GM21786 (cell line): Measurements from ENCODE around the gene NTSR2.

Source experiments
- ATAC-seq: cut with Tn5 transposase; IDR thresholded peaks from one replicate; pipeline ENCODE4 v1.9.1; 2021; ENCODE audit not compliant: unreplicated experiment

NTSR2 gene

DNA sequence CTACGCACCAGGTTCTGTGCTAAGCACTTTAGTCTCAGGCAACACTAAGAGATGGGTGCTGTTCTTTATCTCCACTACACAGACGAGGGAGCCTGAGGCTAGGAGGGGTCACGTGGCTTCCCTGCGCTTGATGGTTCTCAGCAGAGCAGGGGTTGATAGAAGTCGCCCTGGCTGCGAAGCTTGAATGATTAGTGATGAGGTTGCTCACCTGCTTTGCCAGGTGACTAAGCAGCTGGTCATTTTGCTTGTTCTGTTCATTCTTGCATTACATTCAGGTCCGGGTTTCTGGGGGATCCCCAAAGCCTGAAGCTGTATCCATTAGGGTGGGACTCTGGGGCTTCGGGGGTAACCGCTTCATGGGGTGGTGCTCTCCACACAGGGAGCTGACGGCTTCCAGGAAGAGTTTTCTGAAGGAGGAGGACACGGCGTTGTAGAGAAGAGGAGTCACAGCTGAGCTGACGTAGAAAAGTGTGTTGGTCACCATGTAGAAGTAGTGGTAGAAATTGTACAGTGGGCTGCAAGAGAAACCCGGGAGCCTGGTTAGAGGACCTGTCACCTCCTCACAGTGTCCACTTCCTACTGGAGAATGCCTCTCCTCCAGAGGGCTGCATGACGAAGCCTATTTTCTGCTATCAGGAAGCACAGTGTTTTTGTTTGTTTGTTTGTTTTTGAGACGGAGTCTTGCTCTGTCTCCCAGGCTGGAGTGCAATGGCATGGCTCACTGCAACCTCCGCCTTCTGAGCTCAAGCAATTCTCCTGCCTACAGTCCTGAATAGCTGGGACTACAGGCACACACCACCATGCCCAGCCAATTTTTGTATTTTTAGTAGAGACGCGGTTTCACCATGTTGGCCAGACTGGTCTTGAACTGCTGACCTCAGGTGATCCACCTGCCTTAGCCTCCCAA, 11.5 kb downstream of the NTSR2 start:
- ATAC-seq, result no peak

DNA sequence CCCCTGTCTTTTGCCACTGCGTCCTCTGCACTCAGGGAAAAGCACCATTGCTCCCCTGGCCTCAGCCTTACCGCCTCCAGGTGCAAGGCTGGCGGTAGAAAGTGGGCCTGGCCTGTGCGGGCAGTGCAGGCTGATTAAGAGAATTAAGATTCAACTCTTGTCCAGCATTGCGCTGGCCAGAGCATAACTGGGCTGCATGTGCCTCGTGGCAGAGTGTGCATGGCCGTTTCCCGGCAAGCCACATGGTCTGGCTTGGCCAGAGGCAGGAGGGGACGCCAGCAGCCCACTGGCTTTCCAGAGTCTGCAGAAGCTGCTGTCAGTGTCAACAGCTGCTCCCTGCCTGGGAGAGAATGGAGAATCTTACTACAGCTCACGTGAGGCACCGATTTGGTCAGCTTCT, 12.3 kb downstream of the NTSR2 start:
- no peak for ATAC-seq

DNA sequence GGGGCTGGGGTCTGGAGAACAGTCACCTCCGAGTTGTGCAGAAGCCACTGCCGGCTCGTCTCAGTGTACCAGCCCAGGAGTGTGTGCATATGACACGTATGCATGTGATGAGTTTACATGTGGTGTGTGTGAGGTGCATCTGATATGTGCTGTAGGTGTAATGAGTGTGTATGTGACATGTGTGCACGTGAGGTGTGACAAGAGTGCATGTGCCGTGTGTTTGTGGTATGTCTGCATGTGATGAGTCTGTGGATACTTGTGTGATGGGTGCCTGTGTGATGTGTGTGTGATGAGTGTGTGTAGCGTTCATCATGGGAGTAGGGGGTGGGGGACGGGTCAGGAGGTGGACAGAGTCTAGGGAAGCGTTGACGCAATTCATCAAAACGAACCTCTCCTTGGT, 12.8 kb downstream of the NTSR2 start:
- ATAC-seq, result no peak

DNA sequence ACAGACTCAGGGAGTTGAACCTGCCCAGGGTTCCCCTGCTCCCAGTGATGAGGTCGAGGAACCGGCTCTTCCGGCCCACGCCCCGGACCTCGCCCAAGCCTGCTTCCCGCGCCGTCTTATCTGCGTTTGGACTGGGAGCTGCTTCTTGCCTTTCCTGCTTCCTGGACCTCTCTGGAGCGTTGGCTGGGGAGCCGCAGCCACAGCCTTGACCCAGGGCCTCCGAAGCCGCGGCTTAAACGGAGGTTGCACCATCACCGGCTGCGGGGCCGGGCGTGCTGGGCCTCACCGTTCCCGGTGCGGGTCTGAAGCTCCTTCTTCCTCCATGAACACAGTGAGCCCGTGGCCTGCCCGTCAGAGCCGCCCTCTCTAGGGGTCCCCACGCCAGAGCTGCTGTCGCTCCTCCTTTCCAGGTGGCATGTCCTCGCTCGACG, 13.3 kb downstream of the NTSR2 start:
- ATAC-seq, result no peak

DNA sequence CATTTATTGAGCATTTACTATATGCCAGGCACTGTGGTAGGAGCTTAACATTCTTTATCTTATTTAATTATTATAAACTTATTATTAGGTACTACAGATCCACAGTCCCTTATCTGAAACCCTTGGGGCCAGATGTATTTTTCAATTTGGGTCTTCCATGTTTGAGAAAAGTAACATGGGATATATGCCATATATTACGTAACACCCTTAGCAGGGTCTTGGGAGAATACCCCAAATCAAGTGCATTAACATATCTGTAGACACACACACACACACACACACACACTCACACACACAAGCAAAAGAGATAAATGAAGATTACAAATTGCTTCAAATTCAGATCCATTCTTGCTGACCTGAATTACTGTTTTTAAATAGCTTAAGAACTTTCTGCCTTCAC, 13.7 kb downstream of the NTSR2 start:
- no peak for ATAC-seq

DNA sequence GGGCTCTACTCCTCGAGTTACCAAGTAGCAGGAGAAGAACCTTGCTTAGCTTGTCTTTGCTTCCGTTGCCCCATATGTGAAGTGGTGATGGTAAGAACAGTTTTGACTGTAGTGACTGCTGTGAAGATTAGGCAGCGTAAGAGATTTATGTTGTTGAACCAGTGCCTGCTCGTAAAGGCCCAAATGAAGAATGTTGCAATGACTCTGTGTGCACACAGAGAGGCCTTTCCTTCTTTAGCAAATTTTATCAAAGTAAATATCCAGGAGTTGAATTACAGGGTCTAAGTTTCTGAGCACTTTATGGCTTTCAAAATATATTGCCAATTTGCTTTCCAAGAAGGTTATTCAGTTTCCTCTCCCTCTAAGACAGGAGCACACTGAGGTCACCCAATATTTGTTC, 14.5 kb downstream of the NTSR2 start:
- no peak for ATAC-seq

DNA sequence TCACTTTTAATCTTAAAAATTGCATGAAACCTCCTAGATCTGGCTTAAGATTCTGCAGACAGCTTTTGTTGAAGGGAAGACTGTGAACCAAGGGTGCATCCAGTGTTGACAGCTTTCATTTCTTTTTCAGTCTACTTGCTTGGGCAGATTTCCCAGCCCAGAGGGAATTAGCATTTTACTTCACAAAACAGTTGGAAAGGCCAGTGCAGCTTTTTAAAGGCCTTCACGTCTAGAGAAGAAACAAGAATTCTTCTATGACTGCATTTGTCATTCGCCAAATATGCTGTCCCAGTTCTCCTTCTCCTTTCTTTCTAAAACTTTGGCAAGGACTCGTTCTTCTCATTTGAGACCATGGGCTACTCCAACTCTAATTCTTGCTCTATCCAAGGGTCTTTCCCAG, 17.4 kb downstream of the NTSR2 start:
- ATAC-seq, result no peak

DNA sequence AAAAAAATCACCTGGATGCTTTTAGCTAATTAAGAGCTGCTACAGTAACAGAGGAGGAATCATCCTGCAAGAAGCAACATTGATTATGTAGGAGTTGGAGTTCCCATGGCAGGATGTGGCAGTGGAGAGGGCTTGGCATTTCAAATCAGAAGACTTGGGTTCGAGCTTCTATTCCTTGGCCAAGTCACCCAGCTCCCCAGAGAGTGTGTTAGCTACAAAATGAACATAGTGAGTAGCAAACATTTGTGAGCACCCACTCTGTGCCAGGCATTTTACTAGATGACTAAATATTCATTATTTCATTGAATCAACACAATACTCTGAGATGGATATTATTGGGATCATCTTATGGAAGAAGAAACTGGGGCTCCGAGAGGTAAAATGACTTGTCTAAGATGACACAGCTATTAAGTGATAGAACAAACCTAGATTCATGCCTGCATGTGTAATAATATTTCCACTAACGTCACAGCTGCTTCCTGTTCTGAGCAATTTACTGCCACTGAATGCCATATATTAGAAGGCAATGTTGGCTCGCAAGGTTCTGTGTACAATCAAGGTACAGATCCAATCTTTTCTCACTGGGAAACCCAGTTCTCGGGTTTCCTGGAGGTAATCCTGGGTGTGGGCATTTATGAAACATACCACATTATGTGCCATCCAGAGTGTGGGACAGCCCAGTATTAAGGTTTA, 18.0 kb downstream of the NTSR2 start:
- no peak for ATAC-seq

DNA sequence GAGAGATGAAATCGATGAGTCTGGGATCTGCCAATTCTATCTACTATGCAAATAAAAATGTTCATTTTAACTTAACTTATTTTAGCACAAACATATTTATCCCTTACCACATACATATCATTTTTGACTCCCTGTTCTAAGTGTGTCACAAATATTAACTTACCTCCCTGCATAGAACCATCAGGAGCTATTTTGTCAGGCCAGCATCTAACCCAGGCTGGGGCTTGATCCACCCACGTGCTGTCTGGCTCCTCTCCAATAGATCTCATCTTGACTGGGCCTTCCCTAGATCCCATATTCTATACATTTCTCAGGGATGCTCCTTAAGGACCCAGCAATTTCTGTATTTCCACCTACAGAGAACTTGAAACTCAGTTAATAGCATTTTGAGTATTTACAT, 20.9 kb downstream of the NTSR2 start:
- no peak for ATAC-seq

DNA sequence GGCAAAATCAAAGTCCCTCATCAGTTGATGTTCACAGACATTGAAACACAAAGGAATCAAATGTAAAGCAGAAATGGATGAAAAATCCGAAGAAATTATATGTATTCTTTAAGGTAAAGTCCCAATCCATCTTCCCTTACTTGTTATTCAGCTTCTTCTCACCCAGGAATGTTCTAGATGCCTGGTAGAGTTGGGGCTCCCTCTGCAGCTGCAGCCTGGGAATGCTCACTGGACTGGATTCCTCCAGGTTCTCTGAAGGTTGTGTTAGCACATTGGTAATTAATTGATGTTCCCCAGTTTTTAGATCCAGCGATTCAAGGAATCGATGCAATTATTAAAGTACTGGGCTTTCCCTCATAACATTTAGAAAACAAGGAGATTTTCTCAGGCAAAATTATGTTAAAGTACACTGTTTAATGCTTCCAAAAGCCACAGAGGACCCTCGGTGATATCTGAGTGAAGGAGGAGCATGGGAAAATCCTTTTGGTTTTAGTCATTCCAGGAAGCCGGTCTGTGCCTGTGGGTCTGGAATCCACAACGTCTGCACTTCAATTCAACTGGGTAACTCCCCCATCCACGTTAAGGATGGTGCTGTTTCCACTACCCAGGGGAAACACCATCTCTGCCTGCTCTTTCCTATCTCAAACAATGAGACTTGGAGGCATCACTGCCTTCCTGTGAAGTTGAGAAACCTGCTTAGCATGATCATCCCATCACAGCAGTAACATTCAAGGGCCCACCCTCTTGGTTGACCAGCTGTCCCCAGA, 22.0 kb downstream of the NTSR2 start:
- no peak for ATAC-seq

DNA sequence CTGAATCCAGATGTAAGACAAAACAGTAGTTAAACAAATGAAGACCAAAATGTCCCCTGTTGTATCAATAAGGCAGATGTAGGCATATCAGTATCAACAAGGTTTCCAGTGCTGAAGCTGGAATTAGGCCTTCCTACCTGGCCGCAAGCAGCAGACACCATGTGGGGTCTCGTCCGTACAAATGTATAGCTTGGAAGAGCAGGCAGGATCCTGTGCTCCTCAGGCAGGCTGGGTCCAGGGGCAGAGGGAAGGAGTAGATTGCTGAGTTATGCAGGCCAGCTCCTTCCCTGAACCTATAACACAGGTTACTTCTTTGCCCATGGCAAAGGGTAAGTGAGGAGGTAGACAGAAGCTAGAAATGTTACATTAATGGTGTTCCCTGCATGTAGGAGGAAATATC, 23.5 kb downstream of the NTSR2 start:
- ATAC-seq, result no peak

DNA sequence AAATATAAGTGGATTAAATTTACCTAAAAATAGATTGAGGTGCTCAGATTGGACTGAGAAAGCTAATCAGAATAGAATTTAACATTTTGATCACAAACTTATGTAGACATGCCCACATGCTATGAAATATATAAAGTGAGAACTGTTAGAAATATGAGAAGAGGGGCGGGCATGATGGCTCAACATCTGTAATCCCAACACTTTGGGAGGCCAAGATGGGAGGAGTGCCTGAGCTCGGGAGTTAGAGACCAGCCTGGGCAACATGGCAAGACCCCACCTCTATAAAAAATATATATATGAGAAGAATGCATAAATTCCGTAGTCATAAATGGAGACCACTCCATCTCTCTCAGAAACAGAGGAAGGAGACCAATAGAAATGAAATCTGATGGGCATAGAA, 25.7 kb downstream of the NTSR2 start:
- ATAC-seq, result no peak

DNA sequence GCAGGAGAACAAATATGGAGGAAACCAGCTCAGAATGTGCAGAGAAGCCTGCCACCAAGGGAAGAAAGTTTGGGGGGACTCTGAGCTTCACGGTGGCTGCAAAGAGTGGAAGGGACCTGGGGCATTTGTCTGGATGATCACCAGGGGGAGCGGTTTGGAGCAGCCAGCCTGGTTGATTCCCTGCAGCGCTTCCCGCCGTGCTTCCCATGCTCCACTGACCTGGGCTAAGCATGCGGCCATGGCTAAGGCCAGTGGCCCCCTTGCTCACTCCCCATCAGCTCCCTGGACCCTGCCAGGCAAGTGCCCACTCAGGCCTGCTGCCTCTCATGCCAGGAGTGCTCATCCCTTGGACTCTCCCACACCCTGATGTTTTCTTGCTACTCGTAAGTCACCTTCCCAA, 27.0 kb downstream of the NTSR2 start:
- no peak for ATAC-seq

DNA sequence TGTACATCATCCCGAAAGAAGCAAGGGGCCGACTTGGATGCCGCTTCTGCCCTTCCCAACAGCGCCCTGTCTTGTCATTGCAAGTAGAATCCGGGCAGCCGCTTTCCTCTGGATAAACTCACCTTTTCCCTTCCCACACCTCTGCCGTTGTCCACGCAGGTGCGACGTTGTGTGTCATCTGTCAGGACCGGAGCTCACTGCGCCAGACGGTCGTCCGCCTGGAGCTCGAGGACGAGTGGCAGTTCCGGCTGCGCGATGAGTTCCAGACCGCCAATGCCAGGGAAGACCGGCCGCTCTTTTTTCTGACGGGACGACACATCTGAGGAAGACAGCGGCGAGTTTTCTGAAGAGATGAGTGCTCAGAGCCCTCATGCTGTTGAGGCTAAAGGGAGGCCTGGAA, 29.9 kb downstream of the NTSR2 start:
- no peak for ATAC-seq

DNA sequence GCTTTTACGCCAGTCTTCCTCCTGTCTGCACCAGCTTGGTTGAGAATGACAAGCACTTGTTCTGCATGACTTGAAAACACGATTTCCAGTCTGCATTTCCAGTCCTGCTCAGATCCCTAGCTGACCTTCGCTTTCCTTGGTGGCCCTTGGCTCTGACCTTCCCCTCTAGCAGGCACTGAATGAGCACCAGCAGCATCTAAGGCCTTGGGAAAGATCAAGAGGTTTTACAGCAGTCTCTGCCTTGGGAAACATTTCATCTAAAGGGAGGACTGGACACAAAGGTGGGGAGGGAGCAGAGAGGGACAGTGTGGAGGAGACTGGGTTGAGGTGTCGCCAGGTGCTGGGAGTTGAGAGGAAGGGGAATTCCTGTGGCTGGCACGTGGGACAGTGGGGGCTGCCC, 30.5 kb downstream of the NTSR2 start:
- no peak for ATAC-seq

DNA sequence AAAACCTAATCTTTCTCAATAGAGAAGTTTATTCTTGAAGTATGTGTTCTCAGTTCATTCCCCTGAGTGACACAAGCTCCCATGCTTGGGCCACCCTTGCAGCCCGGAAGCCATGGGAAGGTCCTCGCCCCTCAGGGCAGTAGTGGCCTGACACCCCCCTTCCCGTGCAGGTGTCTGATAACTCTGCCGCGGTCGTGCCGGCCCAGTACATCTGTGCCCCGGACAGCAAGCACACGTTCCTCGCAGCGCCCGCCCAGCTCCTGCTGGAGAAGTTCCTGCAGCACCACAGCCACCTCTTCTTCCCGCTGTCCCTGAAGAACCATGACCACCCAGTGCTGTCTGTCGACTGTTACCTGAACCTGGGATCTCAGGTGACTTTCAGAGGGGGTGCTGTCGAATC, 32.4 kb downstream of the NTSR2 start:
- ATAC-seq, result no peak

DNA sequence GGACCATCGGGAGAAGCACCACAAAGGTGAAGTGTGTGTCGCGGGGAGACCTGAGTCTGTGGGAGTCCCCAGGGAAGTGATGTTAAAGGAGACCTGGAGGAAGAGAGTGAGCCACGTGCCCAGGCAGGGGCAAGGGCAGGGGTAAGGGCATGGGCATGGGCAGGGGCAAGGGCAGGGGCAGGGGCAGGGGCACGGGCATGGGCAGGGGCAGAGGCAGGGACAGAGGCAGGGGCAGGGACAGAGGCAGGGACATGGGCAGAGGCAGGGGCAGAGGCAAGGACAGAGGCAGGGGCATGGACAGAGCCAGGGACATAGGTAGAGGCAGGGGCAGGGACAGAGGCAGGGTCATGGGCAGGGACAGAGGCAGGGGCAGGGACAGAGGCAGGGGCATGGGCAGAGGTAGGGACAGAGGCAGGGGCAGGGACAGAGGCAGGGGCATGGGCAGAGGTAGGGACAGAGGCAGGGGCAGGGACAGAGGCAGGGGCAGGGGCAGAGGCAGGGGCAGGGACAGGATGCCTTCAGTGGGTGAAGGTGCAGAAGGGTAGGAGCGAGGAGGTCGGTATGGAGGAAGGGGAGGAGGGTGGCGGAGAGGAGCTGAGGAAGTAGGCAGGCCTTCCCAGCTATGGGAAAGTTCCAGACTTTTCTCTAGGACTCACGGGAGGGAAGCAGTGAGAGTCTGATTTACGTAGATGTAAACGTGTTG, 33.3 kb downstream of the NTSR2 start:
- no peak for ATAC-seq

DNA sequence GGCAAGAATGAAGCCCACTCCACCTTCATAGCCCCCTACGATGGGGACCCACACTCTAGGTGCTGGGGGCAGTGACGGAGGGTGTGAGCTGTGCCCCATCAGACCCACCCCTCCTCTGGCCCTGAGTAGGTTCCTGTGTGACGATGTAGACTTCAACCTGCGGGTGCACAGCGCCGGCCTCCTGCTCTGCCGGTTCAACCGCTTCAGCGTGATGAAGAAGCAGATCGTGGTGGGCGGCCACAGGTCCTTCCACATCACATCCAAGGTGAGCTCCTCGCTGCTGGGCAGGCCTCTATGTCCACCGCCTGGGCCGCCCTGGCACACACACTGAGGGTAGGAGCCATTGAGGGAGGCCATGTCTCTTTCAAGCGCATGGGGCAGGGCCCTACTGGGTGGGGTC, 34.9 kb downstream of the NTSR2 start:
- no peak for ATAC-seq

DNA sequence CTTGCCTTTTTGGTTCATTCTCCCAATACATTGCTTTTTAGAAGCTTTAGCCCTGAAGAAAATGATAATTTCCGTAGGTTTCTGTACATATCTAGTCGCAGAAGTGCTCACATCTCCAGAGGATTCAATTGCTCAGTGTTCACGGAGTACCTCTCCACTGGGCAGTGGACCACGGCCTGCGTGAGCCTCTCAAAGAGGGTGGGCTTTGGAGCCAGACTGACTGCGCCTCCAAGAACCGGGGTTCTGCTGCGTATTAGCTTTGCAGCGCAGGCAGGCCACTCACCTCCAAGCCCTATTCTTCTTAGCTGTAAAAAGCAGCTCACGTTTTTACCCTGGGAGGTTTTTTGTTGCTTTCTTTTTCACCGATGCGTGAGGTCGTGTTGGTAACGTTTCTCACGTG, 35.4 kb downstream of the NTSR2 start:
- no peak for ATAC-seq

DNA sequence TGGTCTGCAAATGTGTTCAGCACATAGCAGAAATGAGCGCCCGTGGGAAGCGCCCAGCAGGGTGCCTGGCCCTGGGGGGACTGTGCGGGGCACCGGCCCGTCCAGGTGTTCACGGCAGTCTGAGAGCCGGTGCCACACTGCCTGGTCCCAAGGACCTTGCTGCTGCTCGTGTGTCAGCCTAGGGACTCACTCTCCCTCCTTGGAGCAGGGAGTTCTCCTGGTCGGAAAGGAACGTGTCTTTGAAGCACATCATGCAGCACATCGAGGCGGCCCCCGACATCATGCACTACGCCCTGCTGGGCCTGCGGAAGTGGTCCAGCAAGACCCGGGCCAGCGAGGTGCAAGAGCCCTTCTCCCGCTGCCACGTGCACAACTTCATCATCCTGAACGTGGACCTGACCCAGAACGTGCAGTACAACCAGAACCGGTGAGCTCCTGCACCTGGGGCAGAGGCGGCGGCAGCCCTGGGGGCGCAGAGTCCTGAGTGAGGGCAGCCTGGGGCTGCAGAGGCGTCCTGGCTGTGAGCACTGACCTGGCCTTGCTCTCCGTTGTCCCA, 36.0 kb downstream of the NTSR2 start:
- ATAC-seq, result no peak

DNA sequence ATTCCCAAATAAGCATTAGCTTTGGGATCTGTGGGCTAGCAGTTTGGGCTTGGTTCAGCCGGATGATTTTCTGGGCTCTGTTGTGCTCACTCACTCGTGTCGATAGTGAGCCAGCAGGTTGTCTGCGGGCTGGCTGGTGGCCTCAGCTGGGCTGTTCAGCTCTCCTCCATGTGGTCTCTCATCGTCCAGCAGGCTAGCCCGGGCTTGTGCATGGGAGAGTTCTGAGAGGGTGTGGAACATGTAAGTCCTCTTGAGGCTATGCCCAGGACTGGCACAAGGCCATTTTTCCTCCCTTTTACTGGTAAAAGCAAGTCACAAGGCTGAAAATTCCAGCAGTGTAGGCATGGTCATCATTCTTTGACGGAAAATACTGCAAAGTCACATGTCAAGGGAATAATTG, 38.5 kb downstream of the NTSR2 start:
- ATAC-seq, result no peak
